ENCODE results near the gene ZNF638. TPM values are rescaled to one million over a fixed set of nuclear protein-coding genes. Genes with fewer than 3 reads are reported as not detected.
A peak's percentile ranks its signal among the peaks of the same experiment; 100 is the strongest.

ZNF638 gene
- polyA plus RNA-seq, 1 of the 3 experiments (the other 2 are of a cell fraction) = 28.1 TPM

GRCh38 chr2:71455011-71455740 lies 123.6 kb downstream of the ZNF638 start:
- ChIA-PET POLR2A (no interaction called here), CTCF (interaction anchor here (0.7 to 2.0 kb wide), 7 partner anchors 9 to 123 kb away, joined by 3 to 11 read pairs (median 3); partner anchors contain the start of gene ZNF638)
- no peak overlapping the region for H3K9ac ChIP-seq
- no peaks in the 10 kb centered on the region for H3K9me2 ChIP-seq
- no peaks in the 10 kb centered on the region for H4K20me1 ChIP-seq (ENCODE audit: insufficient read depth)
- no peak overlapping the region for H2AFZ ChIP-seq (ENCODE audit: low read depth)
- no peaks in the 10 kb centered on the region for H3K79me2 ChIP-seq (ENCODE audit: insufficient read depth)
- TF ChIP-seq NRF1 (IDR thresholded peaks at IDR 0.05; ENCODE audit: low read depth, low read length) (no peak), TEAD4 (IDR thresholded peaks at IDR 0.05; ENCODE audit: borderline replicate concordance, insufficient read depth) (no peak)
- 48% methylated on average over 8 of the region's 8 CpGs for WGBS (ENCODE audit: low lambda C conversion rate)
- no peak for DNase-seq
- H3K27me3 ChIP-seq (ENCODE audit: insufficient read depth) = 0 out of 2 replicates have a peak, but pooled peaks cover 5% of the 10 kb centered on the region
- H3K27ac ChIP-seq (ENCODE audit: low read depth in 2 of 2, low read length in 1 of 2) = no peak overlapping the region
- no peaks in the 10 kb centered on the region for H3K36me3 ChIP-seq (replicated peaks in 1 of 2; ENCODE audit: control insufficient read depth in 1 of 2, insufficient read depth in 2 of 2, low read length in 1 of 2)
- no peak overlapping the region for H3K4me2 ChIP-seq
- H3K4me3 ChIP-seq (ENCODE audit: low read depth in 2 of 2, low read length in 1 of 2) = no peak overlapping the region
- H3K4me1 ChIP-seq (ENCODE audit: control insufficient read depth in 1 of 2, insufficient read depth in 2 of 2, low read depth in 1 of 2, low read length in 1 of 2) = peaks cover 0 to 36% of the 10 kb centered on the region in 2 experiments; a peak in 1 of 4 replicates
- H3F3A ChIP-seq (replicated peaks; ENCODE audit: insufficient read depth) = no peaks in the 10 kb centered on the region
- H3K9me3 ChIP-seq = no peaks in the 10 kb centered on the region

GRCh38 chr2:71455741-71456569 lies 124.4 kb downstream of the ZNF638 start:
- Histone ChIP-seq H3K4me1 (ENCODE audit: control insufficient read depth in 1 of 2, insufficient read depth in 2 of 2, low read depth in 1 of 2, low read length in 1 of 2) (peaks cover 0 to 40% of the 10 kb centered on the region in 2 experiments; a peak in 1 of 4 replicates), H3F3A (replicated peaks; ENCODE audit: insufficient read depth) (no peaks in the 10 kb centered on the region), H2AFZ (ENCODE audit: low read depth) (peak overlapping the region; percentile 29; the same call in 1 of the 2 replicates)

DNA sequence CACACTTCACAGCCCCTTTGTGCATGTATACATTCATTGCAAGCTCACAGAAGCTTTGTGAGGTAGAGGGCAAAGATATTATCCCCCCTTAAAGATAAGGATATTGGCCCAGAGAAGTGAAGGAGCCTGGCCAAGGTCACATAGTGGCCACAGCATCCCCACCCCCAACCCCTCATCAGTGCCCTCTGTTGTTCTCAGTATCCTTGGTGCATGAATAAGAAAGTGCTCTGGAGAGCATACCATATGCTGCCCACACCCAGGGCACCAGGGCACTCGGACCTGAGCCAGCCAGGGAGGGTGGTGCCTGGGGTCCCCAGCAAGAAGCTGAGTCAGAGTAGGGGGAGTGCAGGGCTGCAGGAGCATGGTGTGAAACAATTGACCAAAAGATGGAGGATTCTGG lies 125.0 kb downstream of the ZNF638 start:
- Histone ChIP-seq H4K20me1 (ENCODE audit: insufficient read depth) (no peaks in the 10 kb centered on the region), H3K4me3 (ENCODE audit: low read depth in 2 of 2, low read length in 1 of 2) (no peak overlapping the region), H2AFZ (ENCODE audit: low read depth) (0 out of 2 replicates have a peak overlapping the region, but pooled peaks have one; percentile 29), H3K27ac (ENCODE audit: low read depth in 2 of 2, low read length in 1 of 2) (no peak overlapping the region), H3K4me2 (no peak overlapping the region), H3K36me3 (replicated peaks in 1 of 2; ENCODE audit: control insufficient read depth in 1 of 2, insufficient read depth in 2 of 2, low read length in 1 of 2) (no peaks in the 10 kb centered on the region), H3K9me3 (no peaks in the 10 kb centered on the region), H3F3A (replicated peaks; ENCODE audit: insufficient read depth) (no peaks in the 10 kb centered on the region), H3K4me1 (ENCODE audit: control insufficient read depth in 1 of 2, insufficient read depth in 2 of 2, low read depth in 1 of 2, low read length in 1 of 2) (peaks cover 0 to 40% of the 10 kb centered on the region in 2 experiments; a peak in 1 of 4 replicates), H3K79me2 (ENCODE audit: insufficient read depth) (no peaks in the 10 kb centered on the region), H3K9ac (no peak overlapping the region), H3K9me2 (no peaks in the 10 kb centered on the region), H3K27me3 (ENCODE audit: insufficient read depth) (0 out of 2 replicates have a peak, but pooled peaks cover 5% of the 10 kb centered on the region)
- WGBS (ENCODE audit: low lambda C conversion rate) = no CpG with 5 or more reads among the region's 1 CpG
- no peak for TF ChIP-seq MAX (IDR thresholded peaks at IDR 0.05; ENCODE audit: low read depth)
- no peak for DNase-seq
- CTCF ChIA-PET = interaction anchor here (1.3 to 2.3 kb wide), 3 partner anchors 47 to 125 kb away, joined by 3 to 9 read pairs (median 5); partner anchors contain the start of gene ZNF638
- POLR2A ChIA-PET = no interaction called here

More at GRCh38 chr2:71455741-71456569, 124.4 kb downstream of the ZNF638 start:
- H3K79me2 ChIP-seq (ENCODE audit: insufficient read depth) = no peaks in the 10 kb centered on the region
- H3K9me3 ChIP-seq = no peaks in the 10 kb centered on the region
- H3K4me3 ChIP-seq (ENCODE audit: low read depth in 2 of 2, low read length in 1 of 2) = no peak overlapping the region
- no peaks in the 10 kb centered on the region for H3K36me3 ChIP-seq (replicated peaks in 1 of 2; ENCODE audit: control insufficient read depth in 1 of 2, insufficient read depth in 2 of 2, low read length in 1 of 2)
- ChIA-PET CTCF (interaction anchor here (0.7 to 2.3 kb wide), 4 partner anchors 10 to 124 kb away, joined by 3 to 11 read pairs (median 7); partner anchors contain the start of gene ZNF638), POLR2A (no interaction called here)
- no peak overlapping the region for H3K9ac ChIP-seq
- DNase-seq = peak; percentile 63
- H4K20me1 ChIP-seq (ENCODE audit: insufficient read depth) = no peaks in the 10 kb centered on the region
- no peak overlapping the region for H3K4me2 ChIP-seq
- H3K27ac ChIP-seq (ENCODE audit: low read depth in 2 of 2, low read length in 1 of 2) = no peak overlapping the region
- 0 out of 2 replicates have a peak, but pooled peaks cover 5% of the 10 kb centered on the region for H3K27me3 ChIP-seq (ENCODE audit: insufficient read depth)
- H3K9me2 ChIP-seq = no peaks in the 10 kb centered on the region
- TF ChIP-seq TCF12 (IDR thresholded peaks at IDR 0.05) (no peak), TEAD4 (IDR thresholded peaks at IDR 0.05; ENCODE audit: borderline replicate concordance, insufficient read depth) (no peak), CHD2 (IDR thresholded peaks at IDR 0.05; ENCODE audit: low read length, partially characterized antibody) (no peak)
- 53% methylated on average over 5 of the region's 6 CpGs for WGBS (ENCODE audit: low lambda C conversion rate)
